NCI-H446 treated with DMSO at 0.1 percent for 48 hours (cell line): ENCODE data around the gene TTLL3.
"Not testable (repeated sequence)": the region's sequence is repeated elsewhere in the genome, so short reads cannot be mapped to it uniquely, and the experiment has no call there.

Experiments used
- DNase-seq: peaks from one replicate; lab custom pipeline; 2025; lab: John Stamatoyannopoulos, UW

TTLL3 gene

DNA sequence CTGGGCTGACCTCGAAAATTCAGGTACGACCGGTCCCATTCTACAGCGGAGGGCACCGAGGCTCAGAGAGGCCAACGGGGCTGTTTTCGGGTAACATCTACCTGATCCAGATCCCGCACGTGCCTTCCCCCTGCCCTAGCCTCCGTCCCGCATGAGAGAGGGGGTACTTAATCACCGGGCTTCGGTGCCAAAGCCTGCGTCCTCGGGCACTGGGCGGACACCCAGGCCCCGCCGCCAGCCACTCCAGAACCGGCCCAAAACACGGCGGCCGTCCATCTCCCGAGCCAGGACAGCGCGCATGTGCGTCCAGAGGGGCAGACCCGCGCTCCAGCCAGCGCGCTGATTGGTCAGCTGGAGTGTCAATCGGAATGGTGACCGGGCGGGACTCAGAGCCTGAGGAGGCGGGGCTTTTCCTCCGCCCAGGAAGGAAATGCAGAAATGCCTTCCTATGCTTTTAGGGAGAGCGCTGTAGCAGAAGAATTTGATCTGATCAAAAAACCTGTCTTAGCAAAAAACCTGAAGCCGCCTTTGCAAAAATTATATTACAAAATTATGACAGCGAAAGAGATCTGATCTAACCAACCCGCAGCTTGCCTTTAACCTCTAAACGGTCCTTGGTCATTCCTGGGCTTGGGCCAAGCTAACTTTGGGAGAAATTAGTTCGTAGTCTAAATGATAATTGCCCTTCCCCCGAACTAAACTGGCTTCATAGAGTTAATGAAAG lies 33.8 kb downstream of the TTLL3 start, which contains the start of gene RPUSD3:
Gene RPUSD3, minus strand, starts transcription at position 294 of the 724 bp plus-strand sequence. Its CDS starts 18 bp downstream, at position 276.
- peak; percentile 57 for DNase-seq

DNA sequence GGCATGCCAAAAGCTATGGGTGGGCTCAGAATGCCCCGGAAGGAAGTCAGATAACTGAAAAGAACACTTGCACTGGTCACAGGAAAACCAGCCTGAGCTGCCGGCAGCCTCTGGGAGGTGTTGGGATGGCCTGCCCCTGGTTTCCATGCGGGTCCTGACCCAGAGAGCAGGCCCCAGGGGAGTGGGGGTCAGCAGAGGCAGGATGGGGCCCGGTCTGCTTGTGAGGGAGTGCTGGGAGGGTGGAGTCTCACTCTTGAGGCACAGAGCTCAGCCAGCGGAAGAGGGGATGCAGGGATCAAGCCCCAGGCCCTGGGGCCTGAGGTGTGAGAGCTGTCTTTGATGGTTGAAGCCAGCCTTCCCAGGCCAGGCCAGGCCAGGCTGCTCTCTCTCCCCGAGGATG lies 36.2 kb downstream of the TTLL3 start:
- DNase-seq, result no peak

DNA sequence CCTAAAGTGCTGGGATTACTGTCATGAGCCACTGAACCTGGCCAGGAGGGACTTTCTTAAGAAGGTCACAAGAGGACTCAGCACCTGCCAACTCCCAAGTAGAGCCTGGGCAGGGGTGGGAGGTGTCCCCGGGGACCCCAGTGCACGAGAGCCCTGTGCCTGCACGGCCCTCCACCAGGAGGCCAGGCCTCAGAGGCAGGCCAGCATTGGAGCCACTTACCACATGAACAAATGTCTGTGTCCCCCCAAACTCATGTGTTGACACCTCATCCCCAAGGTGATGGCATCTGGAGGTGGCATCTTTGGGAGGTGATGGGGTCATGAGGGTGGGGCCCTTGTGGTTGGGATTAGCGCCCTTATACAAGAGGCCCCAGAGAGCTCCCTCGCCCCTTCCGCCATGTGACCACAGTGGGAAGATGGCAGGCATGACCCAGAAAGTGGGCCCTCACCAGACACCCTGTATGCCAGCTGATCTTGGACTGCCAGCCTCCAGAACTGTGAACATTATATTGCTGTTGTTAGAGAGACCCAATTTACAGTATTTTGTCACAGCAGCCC lies 36.9 kb downstream of the TTLL3 start:
- no peak for DNase-seq

DNA sequence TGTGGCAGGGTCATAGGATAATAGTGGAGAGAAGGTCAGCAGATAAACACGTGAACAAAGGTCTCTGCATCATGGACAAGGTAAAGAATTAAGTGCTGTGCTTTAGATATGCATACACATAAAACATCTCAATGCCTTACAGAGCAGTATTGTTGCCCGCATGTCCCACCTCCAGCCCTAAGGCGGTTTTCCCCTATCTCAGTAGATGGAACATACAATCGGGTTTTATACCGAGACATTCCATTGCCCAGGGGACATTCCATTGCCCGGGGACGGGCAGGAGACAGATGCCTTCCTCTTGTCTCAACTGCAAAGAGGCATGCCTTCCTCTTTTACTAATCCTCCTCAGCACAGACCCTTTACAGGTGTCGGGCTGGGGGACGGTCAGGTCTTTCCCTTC lies 37.8 kb downstream of the TTLL3 start:
- DNase-seq, result not testable (repeated sequence)

DNA sequence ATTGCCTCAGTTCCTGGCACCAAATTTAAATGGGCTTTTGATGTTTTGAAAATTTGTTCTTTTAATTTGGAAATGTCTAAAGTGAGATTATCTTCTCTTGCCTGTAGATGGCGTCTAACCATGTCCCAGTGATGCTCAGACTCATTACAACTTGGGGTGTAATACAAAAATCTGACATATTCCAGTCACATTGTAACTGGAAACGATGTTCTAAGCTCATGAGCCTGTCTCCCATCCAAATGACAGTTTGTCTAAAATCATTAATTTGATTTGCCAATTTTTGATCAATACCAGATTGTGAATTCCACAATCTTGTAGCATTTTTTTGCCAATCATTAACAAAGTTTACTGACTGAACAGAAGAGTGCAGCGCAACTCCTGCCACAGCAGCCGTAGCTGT lies 38.8 kb downstream of the TTLL3 start:
- not testable (repeated sequence) for DNase-seq

DNA sequence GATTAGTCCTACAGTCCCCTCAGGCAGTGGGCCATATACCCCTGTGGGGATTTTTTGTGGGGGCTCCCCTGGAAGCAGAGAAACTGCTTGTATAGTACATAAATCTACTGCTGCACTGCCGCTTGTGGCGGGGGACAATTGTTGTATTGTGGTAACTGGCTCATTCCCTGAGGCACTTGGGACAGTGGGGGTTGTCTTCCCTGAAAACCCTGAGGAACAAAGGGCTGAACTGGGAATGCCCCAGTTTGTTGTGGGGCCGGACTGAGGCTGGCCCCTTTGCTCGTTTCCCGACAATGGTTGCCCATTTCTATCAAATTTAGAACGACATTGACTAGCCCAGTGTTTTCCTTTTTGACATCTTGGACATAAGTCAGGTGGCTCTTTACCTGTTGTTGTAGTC lies 41.3 kb downstream of the TTLL3 start:
- DNase-seq, result not testable (repeated sequence)

DNA sequence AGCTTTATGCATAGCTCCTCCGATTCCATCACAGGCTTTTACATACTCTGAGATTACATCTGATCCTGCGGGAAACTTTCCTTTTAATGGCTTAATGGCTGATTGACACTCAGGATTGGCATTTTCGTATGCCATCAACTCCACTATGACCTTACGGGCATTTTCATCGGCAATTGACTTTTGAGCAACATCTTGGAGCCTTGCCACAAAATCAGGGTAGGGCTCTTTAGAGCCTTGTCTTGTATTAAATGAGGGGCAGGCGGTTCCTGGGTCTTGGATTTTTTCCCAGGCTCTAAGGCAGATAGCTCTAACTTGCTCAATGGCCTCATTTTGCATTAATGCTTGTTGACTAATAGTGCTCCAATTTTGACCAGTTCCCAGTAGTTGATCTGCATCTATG lies 41.9 kb downstream of the TTLL3 start:
- DNase-seq, result not testable (repeated sequence)

DNA sequence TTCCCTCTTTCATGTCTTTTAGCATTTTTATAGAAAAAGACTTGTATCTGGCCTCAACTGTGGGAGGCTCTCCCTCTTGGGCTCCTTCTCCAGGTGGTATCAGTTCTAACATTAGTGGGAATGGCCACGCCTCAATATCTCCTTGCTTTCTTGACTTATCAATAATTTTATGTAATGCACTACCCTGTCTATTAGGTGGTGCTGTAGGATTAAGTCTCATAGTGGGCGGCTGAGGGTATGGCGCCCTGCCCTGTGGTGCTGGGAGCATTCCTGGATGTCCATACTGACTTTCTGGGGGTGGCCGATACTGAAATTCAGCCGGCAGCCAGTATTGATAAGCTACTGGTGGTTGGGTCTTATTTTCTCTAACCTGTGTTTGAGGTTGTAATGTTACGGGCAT lies 42.5 kb downstream of the TTLL3 start:
- DNase-seq, result no peak

DNA sequence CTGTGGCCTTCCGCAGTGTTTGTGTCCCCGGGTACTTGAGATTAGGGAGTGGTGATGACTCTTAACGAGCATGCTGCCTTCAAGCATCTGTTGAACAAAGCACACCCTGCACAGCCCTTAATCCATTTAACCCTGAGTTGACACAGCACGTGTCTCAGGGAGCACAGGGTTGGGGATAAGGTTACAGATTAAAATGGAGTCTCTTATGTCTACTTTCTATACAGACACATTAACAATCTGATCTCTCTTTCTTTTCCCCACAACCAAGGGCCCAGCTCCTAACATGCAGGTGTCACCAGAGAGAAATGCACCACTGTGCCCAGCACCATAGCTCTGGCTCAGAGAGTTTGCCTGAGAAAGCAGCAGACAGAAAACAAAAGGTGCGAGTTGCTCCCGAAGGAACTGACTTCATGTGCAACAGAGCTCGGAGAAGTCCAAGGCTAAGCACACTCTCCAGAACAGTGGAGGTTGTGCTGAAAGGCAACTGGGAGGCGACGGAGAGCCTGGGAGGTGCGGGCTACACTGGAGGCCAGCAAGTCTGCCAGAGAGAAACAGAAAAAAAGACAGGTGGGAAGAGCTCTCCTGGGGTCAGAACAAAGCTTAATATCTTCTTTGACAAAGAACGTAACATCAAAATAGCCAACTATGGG lies 44.4 kb downstream of the TTLL3 start:
- not testable (repeated sequence) for DNase-seq

DNA sequence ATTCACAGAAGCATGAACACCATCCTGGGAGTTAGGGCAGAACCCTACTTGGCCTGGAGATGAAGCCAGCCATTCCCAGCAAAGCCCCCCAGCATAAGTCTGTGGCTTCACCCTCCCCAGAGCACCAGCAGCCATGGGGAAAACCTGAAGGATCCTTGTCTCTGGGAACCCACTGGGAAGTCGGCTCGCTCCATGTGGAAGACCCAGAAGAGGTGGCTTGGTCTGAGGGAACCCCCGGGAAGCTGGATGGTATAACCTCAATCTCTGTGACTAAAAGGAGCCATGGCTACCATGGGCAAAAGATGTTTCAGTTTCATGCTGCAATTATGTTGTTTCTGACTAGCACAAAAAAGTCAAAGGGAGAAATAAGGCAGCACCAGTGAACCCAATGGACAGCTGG lies 45.5 kb downstream of the TTLL3 start:
- no peak for DNase-seq

DNA sequence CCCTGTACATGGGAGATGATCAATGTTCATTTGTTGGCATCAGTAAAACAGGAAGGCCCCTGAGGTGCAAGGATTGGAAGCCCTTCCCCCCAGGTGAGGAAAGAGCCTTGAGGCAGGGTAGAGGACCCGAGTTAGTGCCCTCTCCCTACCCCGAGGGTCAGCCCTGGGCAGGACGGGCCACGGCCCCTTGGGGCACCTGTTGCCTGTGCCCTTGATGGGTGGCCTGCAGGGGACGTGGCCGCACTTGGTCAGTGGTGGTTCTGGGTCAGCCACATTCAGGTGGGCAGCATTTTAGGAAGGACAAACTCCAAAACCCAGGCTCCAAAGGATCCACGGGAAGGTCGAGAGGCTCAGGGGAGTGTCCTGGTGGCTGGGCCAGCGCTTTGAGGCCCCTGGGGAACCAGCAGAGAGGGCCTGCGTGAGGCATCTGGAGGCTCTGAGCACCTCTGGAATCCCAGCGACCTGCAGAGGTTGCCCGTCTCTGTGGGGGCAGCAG lies 49.5 kb downstream of the TTLL3 start:
- no peak for DNase-seq

DNA sequence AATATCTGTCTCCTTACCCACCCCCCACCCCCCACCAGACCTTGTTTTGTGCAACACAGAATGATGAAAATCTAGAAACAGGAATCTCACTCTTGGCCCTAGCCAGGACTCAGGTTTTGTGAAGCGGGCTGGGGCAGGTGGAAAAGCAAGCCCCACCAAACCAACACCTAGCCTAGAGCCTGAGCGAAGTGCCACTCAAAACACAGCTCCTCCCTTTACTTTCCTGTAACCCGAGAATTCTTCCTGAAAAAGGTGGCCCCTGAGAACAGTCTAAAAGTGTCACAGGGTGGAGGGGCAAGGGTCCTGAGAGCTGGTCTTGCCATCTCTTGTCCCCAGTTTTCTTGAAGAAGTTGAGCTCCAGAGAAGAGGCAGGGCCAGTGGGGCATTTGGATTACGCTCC lies 51.1 kb downstream of the TTLL3 start:
- DNase-seq, result no peak

DNA sequence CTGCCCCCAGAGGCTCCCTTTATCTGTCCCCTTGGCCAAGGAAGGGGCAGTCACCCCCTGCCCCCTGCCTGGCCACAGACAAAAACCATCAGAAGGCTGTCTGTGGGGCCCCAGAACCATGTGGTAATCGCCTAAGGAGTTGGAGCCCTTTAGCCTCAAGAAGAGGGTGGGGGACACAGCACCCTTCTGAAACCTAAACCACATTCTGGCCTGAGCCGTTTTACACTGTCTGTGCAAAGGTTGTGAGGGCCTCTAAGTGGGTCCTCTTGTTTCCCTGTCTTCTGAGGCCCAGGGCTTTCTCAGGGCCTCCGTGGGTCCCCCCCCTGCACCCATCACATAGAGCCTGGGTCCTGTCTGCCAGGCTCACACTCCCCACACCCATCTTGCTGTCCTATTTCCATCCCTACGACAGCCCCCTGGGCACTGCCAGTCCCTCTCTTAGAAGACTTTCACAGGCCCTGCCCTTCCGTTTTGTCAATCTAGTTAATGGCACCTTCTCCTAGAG lies 51.6 kb downstream of the TTLL3 start:
- no peak for DNase-seq

DNA sequence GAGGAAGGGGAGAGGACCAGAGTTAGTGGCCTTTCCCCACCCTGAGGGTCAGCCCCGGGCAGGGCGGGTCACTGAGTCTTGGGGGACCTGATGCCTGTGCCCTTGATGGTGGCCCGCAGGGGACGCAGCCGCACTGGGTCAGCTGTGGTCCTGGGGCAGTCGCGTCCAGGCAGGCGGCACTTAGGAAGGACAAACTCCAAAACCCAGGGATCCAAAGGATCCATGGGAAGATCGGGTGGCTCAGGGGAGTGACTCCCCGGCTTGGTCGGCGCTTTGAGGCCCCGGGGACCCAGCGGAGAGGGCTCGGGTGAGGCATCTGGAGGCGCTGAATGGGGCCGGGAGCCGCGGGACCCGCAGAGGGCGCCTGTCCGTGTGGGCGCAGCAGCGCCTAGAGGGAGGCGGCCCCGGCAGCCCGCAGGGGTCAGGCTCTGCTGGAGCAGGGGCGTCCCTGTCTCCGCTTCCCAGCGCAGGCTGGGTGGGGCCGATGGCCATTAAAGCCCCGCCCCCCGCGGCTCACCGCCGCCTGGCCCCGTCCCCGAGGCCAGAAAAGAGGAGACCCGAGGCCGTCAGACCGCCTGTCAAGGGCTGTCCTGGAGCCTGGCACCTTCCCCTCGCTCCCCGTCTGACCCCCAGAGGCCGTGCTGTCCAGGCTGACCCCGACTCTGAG lies 52.5 kb downstream of the TTLL3 start:
- no peak for DNase-seq

DNA sequence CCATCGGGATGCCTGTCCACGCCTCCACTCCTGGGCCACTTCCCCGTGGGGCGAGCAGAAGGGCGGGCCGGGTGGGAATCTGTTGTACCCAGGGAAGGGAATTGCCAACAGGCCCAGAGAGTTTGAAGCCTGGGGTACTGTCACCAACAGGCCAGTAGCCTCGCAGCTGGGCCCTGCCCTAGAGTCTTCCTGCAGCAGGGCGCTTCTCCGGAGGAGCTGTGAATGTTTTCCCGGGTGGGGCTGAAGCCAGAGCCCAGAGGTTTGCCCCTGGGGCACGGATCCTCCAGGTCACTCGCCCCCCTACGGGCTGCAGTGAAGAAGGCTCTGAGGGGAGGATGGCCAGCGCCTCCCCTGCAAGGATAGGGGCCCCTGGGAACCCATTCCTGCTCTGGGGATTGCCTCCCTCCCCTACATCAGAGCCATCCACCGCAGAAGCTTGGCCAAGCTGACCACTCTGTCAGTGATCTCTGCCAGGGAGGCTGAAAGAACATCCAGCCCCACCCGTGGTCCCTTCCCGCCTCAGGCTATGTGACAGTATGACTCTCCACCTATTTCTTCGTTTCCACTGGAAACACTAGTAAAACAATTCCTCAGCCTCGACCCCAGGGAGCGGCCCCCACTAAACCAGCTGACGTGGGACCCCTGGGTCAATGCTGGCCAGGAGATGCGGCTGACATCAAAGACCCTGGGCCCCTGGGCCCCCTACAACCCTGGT lies 53.2 kb downstream of the TTLL3 start:
- no peak for DNase-seq

DNA sequence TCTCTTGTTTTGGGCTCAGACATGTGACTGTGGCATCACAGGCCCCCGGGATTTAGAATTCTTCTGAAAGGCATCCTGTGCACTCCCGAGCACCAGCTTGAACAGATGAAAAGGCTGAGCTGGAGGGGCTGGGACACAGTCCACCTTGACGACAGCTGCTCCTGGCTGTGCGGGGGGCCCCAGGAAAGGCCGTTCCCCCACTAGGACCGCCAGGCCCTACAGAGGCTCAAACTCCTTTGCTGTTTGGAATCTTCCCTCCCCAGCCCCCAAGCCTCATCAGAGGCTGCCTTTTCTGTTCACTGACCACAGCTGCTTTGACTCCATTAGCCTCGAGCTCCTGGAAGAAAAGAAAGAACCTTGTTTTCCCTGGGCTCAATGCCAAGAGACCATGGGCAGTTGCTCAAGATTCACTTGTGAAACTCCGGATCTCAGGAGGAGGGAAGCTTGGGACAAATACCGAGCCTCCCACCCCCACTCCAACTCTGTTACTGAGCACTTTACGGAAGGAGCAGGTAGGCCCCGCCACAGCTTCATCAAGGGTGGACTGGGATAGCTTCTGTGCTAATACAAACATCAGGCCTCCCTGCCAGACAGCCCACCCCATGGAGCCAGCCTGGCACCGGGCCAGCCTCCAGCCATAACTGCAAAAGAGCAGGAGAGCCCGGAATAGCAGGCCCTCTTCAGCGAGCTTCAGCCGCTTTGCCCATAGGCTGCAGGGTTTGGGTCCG lies 54.3 kb downstream of the TTLL3 start:
- DNase-seq, result no peak

DNA sequence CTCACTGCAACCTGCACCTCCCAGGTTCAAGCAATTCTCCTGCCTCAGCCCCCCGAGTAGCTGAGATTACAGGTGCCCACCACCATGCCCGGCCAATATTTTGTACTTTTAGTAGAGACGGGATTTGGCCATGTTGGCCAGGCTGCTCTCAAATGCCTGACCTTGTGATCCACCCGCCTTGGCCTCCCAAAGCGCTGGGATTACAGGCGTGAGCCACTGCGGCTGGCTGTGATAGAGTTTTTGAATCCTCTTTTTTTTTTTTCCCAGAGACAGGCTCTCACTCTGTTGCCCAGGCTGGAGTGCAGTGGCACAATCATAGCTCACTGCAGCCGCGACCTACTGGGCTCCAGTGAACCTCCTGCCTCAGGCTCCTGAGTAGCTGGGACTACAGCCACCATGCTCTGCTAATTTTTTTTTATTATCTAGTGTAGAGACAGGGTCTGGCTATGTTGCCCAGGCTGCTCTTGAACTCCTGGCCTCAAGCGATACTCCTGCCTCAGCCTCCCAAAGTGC lies 55.1 kb downstream of the TTLL3 start:
- not testable (repeated sequence) for DNase-seq

DNA sequence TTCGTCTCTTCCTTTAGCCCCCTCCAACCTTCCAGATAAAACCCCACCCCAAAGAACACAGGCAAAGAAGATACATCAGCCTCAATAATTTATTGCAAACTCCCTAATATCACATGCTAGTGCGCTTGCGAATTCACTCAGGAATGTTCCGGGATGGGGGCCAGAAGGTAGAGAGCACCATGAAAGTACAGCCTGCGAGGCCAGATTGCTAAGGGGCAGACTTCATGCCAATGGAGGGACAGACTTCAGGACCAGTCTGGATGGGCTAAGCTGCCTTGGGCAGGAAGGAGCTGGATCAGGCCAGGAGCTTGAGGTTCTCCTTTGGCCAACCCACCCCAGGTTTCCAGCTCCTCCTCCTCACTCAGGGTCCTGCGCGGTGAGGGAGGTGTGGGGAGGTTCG lies 56.6 kb downstream of the TTLL3 start:
- no peak for DNase-seq

DNA sequence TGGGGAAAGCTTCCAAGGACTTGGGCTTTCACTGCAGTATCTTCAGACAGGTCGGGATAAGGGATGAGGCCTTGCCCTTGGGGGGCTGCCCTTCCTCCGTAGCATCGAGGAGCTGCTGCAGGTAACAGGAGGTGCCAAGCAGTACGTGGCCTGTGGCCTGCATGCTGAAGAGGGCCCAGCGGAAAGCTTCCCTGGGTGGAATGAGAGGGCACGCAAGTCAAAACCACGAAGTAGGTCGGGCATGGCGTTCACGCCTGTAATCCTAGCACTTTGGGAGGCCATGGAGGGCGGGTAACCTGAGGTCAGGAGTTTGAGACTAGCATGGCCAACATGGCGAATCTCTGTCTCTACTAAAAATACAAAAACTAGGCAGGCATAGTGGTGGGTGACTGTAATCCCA lies 57.0 kb downstream of the TTLL3 start:
- DNase-seq, result no peak

DNA sequence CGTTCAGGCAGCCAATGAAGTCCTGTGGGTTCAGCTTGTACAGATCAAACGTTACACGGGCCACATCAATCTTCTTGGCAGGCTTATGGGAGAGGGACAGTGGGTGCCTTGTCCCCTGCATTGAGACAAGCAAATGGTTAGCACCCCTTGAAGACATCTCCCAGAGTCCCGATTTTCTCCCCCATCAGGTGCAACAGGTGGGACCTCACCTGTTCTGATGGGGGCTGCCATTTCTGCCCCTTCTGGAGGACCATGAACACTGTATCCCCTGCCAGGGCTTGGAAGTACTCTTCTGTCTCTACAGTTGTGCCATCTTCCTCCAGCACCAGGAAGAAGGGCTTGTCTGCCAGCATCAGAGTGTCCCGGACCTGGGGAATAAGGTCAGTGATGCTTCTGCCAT lies 59.9 kb downstream of the TTLL3 start:
- DNase-seq, result no peak

DNA sequence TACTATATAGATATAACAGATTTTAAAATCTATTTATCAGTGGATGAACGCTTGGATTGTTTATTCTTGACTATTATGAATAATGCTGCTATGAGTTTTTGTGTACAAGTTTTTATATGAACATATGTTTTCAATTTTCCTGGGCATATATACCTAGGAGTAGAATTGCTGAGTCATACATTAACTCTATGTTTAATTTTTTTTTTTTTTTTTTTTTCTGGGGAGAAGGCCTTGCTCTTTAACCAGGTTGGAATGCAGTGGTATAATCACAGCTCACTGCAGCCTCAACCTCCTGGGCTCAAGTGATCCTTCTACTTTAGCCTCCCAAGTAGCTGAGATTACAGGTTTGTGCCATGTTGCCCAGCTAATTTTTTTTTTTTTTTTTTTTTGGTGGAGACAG lies 60.9 kb downstream of the TTLL3 start:
- no peak for DNase-seq
